ENCODE measurements around the gene ABCG5. TPM values are rescaled to one million over a fixed set of nuclear protein-coding genes. Genes with fewer than 3 reads are reported as not detected.

The ABCG5 gene
- total RNA-seq, 4 donors from 2014 or later: not detected

DNA sequence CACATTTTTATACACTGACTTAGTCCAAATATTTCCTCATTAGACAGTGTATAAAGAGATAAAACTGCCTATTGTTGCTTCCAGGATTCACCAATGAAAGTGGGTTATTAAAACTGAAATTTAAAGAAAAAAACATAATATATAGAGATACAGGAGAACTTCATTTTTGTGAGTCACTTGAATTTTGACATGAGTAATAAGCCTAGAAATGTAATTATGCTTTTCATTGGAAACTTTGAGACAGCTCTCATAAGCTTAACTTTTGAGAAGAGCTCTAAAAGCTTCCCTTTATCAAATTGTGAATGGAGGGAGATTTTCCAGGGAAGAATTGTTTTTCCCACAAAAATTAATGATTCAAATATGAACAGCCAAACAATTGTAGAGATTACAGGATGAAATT is 50.7 kb downstream of the ABCG5 start:
- Histone ChIP-seq H3K27me3 (no peaks in the 10 kb centered on the region), H3K9me3 (no peaks in the 10 kb centered on the region), H3K36me3 (peaks cover 0 to 1% (median 0%) of the 10 kb centered on the region in 4 donors), H3K27ac (no peak overlapping the region), H3K4me1 (peaks cover 0 to 4% (median 0%) of the 10 kb centered on the region in 4 donors), H3K4me3 (no peak overlapping the region)
- no peak for DNase-seq
- in situ Hi-C loops (cut with MboI; ENCODE audit: low pct_ligation_motif_present in 1 of 4, low pct_unique_long_range_greater_than_20kb in 1 of 4, low sequenced_read_pairs in 3 of 4): no loop called here
- no peak for TF ChIP-seq POLR2AphosphoS5 (IDR thresholded peaks at IDR 0.05)
- TF ChIP-seq, protein P1, sequence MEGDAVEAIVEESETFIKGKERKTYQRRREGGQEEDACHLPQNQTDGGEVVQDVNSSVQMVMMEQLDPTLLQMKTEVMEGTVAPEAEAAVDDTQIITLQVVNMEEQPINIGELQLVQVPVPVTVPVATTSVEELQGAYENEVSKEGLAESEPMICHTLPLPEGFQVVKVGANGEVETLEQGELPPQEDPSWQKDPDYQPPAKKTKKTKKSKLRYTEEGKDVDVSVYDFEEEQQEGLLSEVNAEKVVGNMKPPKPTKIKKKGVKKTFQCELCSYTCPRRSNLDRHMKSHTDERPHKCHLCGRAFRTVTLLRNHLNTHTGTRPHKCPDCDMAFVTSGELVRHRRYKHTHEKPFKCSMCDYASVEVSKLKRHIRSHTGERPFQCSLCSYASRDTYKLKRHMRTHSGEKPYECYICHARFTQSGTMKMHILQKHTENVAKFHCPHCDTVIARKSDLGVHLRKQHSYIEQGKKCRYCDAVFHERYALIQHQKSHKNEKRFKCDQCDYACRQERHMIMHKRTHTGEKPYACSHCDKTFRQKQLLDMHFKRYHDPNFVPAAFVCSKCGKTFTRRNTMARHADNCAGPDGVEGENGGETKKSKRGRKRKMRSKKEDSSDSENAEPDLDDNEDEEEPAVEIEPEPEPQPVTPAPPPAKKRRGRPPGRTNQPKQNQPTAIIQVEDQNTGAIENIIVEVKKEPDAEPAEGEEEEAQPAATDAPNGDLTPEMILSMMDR (IDR thresholded peaks at IDR 0.05): no peak
- intact Hi-C loops (cut with DNase I; ENCODE audit: low total_unique reads): no loop called here

DNA sequence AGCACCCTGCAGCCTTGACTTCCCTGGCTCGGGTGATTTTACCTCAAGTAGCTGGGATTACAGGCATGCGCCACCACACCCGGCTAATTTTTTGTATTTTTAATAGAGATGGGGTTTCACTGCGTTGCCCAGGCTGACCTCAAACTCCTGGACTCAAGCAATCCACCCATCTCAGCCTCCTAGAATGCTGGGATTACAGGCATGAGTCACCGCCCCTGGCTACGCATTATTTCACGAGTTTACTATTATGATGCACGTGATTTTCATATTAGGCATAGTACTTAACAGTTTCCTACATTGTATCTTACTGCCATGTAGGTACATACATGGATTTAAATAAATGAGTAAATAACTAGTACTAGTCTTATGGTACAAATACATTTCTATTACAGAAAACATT is 60.4 kb downstream of the ABCG5 start:
- WGBS, 2 donors (ENCODE audit: low coverage in 1 of 2): 91 to 92% methylated on average over 8 of the region's 8 CpGs
- Histone ChIP-seq H3K9me3 (no peaks in the 10 kb centered on the region), H3K27ac (no peak overlapping the region), H3K4me3 (no peak overlapping the region), H3K27me3 (no peaks in the 10 kb centered on the region), H3K4me1 (peaks cover 0 to 13% (median 5%) of the 10 kb centered on the region in 4 donors), H3K36me3 (peaks cover 0 to 6% (median 0%) of the 10 kb centered on the region in 4 donors)
- intact Hi-C loops (cut with DNase I; ENCODE audit: low total_unique reads) (loop anchor here (10.0 kb wide), 2 partner anchors 163 to 773 kb away; no protein-coding TSS in a partner anchor), in situ Hi-C loops (cut with MboI; ENCODE audit: low pct_ligation_motif_present in 1 of 4, low pct_unique_long_range_greater_than_20kb in 1 of 4, low sequenced_read_pairs in 3 of 4) (loop anchor here in 1 of 4 donors (10.0 kb wide), 1 partner anchor 143 kb away; the partner anchor contains the start of gene PLEKHH2)
- DNase-seq: no peak
- TF ChIP-seq POLR2A (IDR thresholded peaks at IDR 0.05) (no peak), POLR2AphosphoS5 (IDR thresholded peaks at IDR 0.05) (no peak), EP300 (IDR thresholded peaks at IDR 0.05; ENCODE audit: low read depth) (no peak)
- TF ChIP-seq, protein P1 (IDR thresholded peaks at IDR 0.05): no peak

DNA sequence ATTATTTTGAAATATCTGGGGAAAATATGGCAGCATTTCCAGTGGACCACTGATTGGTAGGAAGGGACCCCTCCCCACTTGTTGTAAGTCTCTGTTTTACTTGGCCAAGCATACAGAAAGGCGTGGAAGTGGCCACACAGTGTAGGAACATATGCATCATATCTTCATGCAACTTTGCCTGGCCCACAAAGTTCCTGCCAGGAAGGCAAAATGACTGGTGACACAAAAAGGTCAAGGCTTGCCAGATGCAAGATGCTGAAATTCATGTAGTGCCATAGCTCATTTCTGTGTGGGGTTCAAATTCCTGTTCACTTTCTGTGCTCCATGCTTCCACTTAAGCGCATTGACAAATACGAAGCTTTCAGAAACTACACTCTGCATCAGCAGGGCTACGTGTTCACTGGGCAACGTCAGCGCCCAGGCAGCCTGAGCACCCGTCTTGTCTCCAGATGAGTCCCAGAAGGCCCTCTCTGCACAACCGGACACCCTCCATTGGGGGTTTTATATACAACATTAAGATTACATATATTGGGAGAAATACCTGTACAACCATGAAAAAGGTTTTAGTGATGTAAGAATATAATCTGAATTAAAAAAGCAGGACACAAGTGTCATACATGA is 61.2 kb downstream of the ABCG5 start:
- Histone ChIP-seq H3K27me3 (no peaks in the 10 kb centered on the region), H3K4me1 (peaks cover 0 to 13% (median 5%) of the 10 kb centered on the region in 4 donors), H3K36me3 (peaks cover 0 to 6% (median 0%) of the 10 kb centered on the region in 4 donors), H3K4me3 (no peak overlapping the region), H3K9me3 (no peaks in the 10 kb centered on the region), H3K27ac (no peak overlapping the region)
- in situ Hi-C loops (cut with MboI; ENCODE audit: low pct_ligation_motif_present in 1 of 4, low pct_unique_long_range_greater_than_20kb in 1 of 4, low sequenced_read_pairs in 3 of 4): loop anchor here in 1 of 4 donors (10.0 kb wide), 1 partner anchor 143 kb away; the partner anchor contains the start of gene PLEKHH2
- DNase-seq: no peak
- 94 to 100% methylated on average over 1 to 8 of the region's 8 CpGs for WGBS, 2 donors (ENCODE audit: low coverage in 1 of 2)
- intact Hi-C loops (cut with DNase I; ENCODE audit: low total_unique reads): loop anchor here (10.0 kb wide), 2 partner anchors 163 to 773 kb away; no protein-coding TSS in a partner anchor
- no peak for TF ChIP-seq POLR2AphosphoS5 (IDR thresholded peaks at IDR 0.05)
- no peak for TF ChIP-seq EP300 (IDR thresholded peaks at IDR 0.05; ENCODE audit: low read depth)
- TF ChIP-seq, protein P1 (IDR thresholded peaks at IDR 0.05): no peak
- no peak for TF ChIP-seq POLR2A (IDR thresholded peaks at IDR 0.05)

DNA sequence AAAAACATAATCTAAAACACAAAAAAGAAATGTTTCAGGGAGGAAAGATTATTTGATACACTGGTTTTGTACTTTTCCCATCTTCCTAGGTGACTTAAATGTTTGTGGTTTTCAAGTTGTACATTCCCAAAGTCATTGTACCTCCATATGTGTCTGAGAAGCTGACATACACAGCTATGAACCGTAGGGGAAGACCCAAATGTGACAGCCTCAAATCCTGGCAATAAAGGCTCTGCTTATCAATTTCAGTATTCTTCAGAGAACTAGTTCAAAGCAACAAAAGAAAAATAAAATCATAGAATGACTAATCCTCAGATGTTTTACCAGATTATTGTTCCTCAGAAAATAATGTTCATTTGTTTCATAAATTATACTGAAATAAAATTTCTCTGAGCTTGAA is 62.3 kb downstream of the ABCG5 start:
- Histone ChIP-seq H3K9me3 (no peaks in the 10 kb centered on the region), H3K27ac (no peak overlapping the region), H3K4me1 (peaks cover 0 to 13% (median 5%) of the 10 kb centered on the region in 4 donors), H3K36me3 (peaks cover 0 to 6% (median 0%) of the 10 kb centered on the region in 4 donors), H3K4me3 (no peak overlapping the region), H3K27me3 (no peaks in the 10 kb centered on the region)
- TF ChIP-seq POLR2AphosphoS5 (IDR thresholded peaks at IDR 0.05): no peak
- TF ChIP-seq, protein P1 (IDR thresholded peaks at IDR 0.05): no peak
- no peak for TF ChIP-seq POLR2A (IDR thresholded peaks at IDR 0.05)
- no peak for TF ChIP-seq EP300 (IDR thresholded peaks at IDR 0.05; ENCODE audit: low read depth)
- 75 to 80% methylated on average over 1 of the region's 1 CpG for WGBS, 2 donors (ENCODE audit: low coverage in 1 of 2)
- no peak for DNase-seq
- intact Hi-C loops (cut with DNase I; ENCODE audit: low total_unique reads) (loop anchor here (10.0 kb wide), 2 partner anchors 162 to 772 kb away; no protein-coding TSS in a partner anchor), in situ Hi-C loops (cut with MboI; ENCODE audit: low pct_ligation_motif_present in 1 of 4, low pct_unique_long_range_greater_than_20kb in 1 of 4, low sequenced_read_pairs in 3 of 4) (loop anchor here in 1 of 4 donors (10.0 kb wide), 1 partner anchor 142 kb away; the partner anchor contains the start of gene PLEKHH2)
